ENCODE data around the gene AP3B1. TPM values are rescaled to one million over a fixed set of nuclear protein-coding genes. Genes with fewer than 3 reads are reported as not detected.

The AP3B1 gene
- total RNA-seq, 1 experiment from 2014 or later = 50.3 TPM

DNA sequence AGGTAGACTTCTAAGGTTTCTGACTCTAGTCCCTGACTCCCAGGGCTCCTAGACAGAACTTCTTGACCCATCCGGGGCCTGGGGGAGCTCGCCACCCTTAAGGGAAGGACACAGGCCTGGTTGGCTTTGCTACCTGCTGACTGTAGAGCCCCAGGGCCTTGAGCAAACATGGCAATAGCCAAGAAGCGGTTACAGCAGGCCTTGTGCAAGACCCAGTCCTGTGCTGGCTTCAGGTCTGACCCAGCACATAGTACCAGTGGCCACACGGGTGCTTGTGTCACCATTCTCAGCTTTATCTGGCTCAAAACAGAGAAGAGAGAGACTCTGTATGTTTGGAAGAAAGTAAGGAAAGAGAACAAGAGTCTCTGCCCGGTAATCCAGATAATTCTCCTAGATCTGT, 41.8 kb downstream of the AP3B1 start (continued):
- no peak for TF ChIP-seq ATF6 (CRISPR knock-in tag; IDR thresholded peaks at IDR 0.05)
- TF ChIP-seq NR3C1 (CRISPR knock-in tag; conservative IDR thresholded peaks at IDR 0.05; ENCODE audit: low read depth) = no peak
- TF ChIP-seq, protein P1, sequence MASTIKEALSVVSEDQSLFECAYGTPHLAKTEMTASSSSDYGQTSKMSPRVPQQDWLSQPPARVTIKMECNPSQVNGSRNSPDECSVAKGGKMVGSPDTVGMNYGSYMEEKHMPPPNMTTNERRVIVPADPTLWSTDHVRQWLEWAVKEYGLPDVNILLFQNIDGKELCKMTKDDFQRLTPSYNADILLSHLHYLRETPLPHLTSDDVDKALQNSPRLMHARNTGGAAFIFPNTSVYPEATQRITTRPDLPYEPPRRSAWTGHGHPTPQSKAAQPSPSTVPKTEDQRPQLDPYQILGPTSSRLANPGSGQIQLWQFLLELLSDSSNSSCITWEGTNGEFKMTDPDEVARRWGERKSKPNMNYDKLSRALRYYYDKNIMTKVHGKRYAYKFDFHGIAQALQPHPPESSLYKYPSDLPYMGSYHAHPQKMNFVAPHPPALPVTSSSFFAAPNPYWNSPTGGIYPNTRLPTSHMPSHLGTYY (CRISPR knock-in tag; IDR thresholded peaks at IDR 0.05) = no peak
- no peak for TF ChIP-seq SOX15 (CRISPR knock-in tag; IDR thresholded peaks at IDR 0.05)
- TF ChIP-seq FOXP1 (CRISPR knock-in tag; IDR thresholded peaks at IDR 0.05; ENCODE audit: borderline replicate concordance) = no peak
- TF ChIP-seq TEAD4 (CRISPR knock-in tag; IDR thresholded peaks at IDR 0.05) = no peak

GRCh38 chr5:78251663-78252284, 42.7 kb downstream of the AP3B1 start:
- no peak overlapping the region for H3K27ac Mint-ChIP-seq
- ChIA-PET POLR2A (no interaction called here), CTCF (no interaction called here)
- no peaks in the 10 kb centered on the region for H3K27me3 Mint-ChIP-seq (ENCODE audit: low read depth)
- DNase-seq (ENCODE audit: low spot score) = no peak
- ATAC-seq = no peak; the same call in 1 of the 2 replicates
- H3K36me3 Mint-ChIP-seq = peaks cover 9% of the 10 kb centered on the region
- TF ChIP-seq, protein P1 (CRISPR knock-in tag; IDR thresholded peaks at IDR 0.05) = no peak
- peak; percentile 33 for TF ChIP-seq ZNF423 (CRISPR knock-in tag; IDR thresholded peaks at IDR 0.05)
- no peak overlapping the region for H3K4me3 Mint-ChIP-seq
- H3K4me1 Mint-ChIP-seq = no peaks in the 10 kb centered on the region
- peaks cover 6% of the 10 kb centered on the region; the same call in 1 of the 2 replicates for H3K9me3 Mint-ChIP-seq

GRCh38 chr5:78245136-78245535, 49.4 kb downstream of the AP3B1 start:
- ChIA-PET POLR2A (no interaction called here), CTCF (interaction anchor here (1.0 kb wide), 1 partner anchor 24 kb away, joined by 3 read pairs; no protein-coding TSS in a partner anchor)
- Mint-ChIP-seq H3K9me3 (no peaks in the 10 kb centered on the region), H3K4me1 (no peaks in the 10 kb centered on the region), H3K36me3 (no peaks in the 10 kb centered on the region; the same call in 1 of the 2 replicates), H3K27ac (0 out of 2 replicates have a peak overlapping the region, but pooled peaks have one; percentile 5), H3K27me3 (ENCODE audit: low read depth) (no peaks in the 10 kb centered on the region), H3K4me3 (no peak overlapping the region)
- ATAC-seq (no peak), DNase-seq (ENCODE audit: low spot score) (no peak)
- TF ChIP-seq, protein P2, sequence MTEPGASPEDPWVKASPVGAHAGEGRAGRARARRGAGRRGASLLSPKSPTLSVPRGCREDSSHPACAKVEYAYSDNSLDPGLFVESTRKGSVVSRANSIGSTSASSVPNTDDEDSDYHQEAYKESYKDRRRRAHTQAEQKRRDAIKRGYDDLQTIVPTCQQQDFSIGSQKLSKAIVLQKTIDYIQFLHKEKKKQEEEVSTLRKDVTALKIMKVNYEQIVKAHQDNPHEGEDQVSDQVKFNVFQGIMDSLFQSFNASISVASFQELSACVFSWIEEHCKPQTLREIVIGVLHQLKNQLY (CRISPR knock-in tag; IDR thresholded peaks at IDR 0.05) = no peak
- no peak for TF ChIP-seq RORB (CRISPR knock-in tag; IDR thresholded peaks at IDR 0.05)

GRCh38 chr5:78243639-78244038, 50.9 kb downstream of the AP3B1 start:
- H3K36me3 Mint-ChIP-seq = no peaks in the 10 kb centered on the region; the same call in 1 of the 2 replicates
- H3K27ac Mint-ChIP-seq = no peak overlapping the region
- H3K4me1 Mint-ChIP-seq = no peaks in the 10 kb centered on the region
- H3K27me3 Mint-ChIP-seq (ENCODE audit: low read depth) = no peaks in the 10 kb centered on the region
- no peak for ATAC-seq
- TF ChIP-seq NR3C1 (CRISPR knock-in tag; conservative IDR thresholded peaks at IDR 0.05; ENCODE audit: low read depth) (no peak), ZNF425 (CRISPR knock-in tag; conservative IDR thresholded peaks at IDR 0.05) (no peak), SP1 (CRISPR knock-in tag; conservative IDR thresholded peaks at IDR 0.05) (no peak), JUN (CRISPR knock-in tag; IDR thresholded peaks at IDR 0.05) (no peak), TP53 (CRISPR knock-in tag; IDR thresholded peaks at IDR 0.05) (no peak), ATF1 (CRISPR knock-in tag; IDR thresholded peaks at IDR 0.05) (no peak), GABPB1 (CRISPR knock-in tag; IDR thresholded peaks at IDR 0.05) (no peak)
- TF ChIP-seq, protein P3, sequence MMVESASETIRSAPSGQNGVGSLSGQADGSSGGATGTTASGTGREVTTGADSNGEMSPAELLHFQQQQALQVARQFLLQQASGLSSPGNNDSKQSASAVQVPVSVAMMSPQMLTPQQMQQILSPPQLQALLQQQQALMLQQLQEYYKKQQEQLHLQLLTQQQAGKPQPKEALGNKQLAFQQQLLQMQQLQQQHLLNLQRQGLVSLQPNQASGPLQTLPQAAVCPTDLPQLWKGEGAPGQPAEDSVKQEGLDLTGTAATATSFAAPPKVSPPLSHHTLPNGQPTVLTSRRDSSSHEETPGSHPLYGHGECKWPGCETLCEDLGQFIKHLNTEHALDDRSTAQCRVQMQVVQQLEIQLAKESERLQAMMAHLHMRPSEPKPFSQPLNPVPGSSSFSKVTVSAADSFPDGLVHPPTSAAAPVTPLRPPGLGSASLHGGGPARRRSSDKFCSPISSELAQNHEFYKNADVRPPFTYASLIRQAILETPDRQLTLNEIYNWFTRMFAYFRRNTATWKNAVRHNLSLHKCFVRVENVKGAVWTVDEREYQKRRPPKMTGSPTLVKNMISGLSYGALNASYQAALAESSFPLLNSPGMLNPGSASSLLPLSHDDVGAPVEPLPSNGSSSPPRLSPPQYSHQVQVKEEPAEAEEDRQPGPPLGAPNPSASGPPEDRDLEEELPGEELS (CRISPR knock-in tag; IDR thresholded peaks at IDR 0.05) = no peak
- TF ChIP-seq, protein P4, sequence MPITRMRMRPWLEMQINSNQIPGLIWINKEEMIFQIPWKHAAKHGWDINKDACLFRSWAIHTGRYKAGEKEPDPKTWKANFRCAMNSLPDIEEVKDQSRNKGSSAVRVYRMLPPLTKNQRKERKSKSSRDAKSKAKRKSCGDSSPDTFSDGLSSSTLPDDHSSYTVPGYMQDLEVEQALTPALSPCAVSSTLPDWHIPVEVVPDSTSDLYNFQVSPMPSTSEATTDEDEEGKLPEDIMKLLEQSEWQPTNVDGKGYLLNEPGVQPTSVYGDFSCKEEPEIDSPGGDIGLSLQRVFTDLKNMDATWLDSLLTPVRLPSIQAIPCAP (CRISPR knock-in tag; IDR thresholded peaks at IDR 0.05) = no peak
- TF ChIP-seq, protein P5, sequence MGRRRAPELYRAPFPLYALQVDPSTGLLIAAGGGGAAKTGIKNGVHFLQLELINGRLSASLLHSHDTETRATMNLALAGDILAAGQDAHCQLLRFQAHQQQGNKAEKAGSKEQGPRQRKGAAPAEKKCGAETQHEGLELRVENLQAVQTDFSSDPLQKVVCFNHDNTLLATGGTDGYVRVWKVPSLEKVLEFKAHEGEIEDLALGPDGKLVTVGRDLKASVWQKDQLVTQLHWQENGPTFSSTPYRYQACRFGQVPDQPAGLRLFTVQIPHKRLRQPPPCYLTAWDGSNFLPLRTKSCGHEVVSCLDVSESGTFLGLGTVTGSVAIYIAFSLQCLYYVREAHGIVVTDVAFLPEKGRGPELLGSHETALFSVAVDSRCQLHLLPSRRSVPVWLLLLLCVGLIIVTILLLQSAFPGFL (CRISPR knock-in tag; IDR thresholded peaks at IDR 0.05; ENCODE audit: borderline replicate concordance) = no peak
- no peak for DNase-seq (ENCODE audit: low spot score)
- no peaks in the 10 kb centered on the region for H3K9me3 Mint-ChIP-seq
- ChIA-PET CTCF (no interaction called here), POLR2A (no interaction called here)
- no peak overlapping the region for H3K4me3 Mint-ChIP-seq
